Astrocyte (in vitro differentiated cells and primary cell): ENCODE results near the gene NAV2. TPM values are rescaled to one million over a fixed set of nuclear protein-coding genes. Genes with fewer than 3 reads are reported as not detected.

Experiments
- DNase-seq: peaks from one replicate; pipeline ENCODE4 v3.0.0-alpha.2; 2010; ENCODE audit warnings: low read depth
- FAIRE-seq: peaks from 2 replicates; lab custom pipeline; 2011; peaks lifted over from hg19 to GRCh38; lab: Jason Lieb, UNC
- H2AFZ ChIP-seq: 2 replicates; pipeline ENCODE4 v1.6.0; 2012; ENCODE audit warnings: low read depth, low read length, inconsistent platforms
- H3K27ac ChIP-seq: 2 replicates; pipeline ENCODE4 v1.5.1; 2011; ENCODE audit warnings: low read depth, low read length, inconsistent platforms
- H3K27me3 ChIP-seq: 2 replicates; pipeline ENCODE4 v1.6.0; 2011; ENCODE audit warnings: low read length, inconsistent platforms; ENCODE audit not compliant: insufficient read depth
- H3K36me3 ChIP-seq: 2 replicates; pipeline ENCODE4 v1.5.1; 2011; ENCODE audit warnings: low read length, inconsistent platforms; ENCODE audit not compliant: insufficient read depth
- H3K4me1 ChIP-seq: 2 replicates; pipeline ENCODE4 v1.5.1; 2011; ENCODE audit warnings: low read length, inconsistent platforms; ENCODE audit not compliant: insufficient read depth
- H3K4me2 ChIP-seq: 2 replicates; pipeline ENCODE4 v1.6.0; 2012; ENCODE audit warnings: low read length, inconsistent platforms
- H3K4me3 ChIP-seq: 2 replicates; pipeline ENCODE4 v1.5.1; 2011; ENCODE audit warnings: low read depth, mild to moderate bottlenecking, low read length, inconsistent platforms; ENCODE audit not compliant: insufficient read depth
- H3K79me2 ChIP-seq: 2 replicates; pipeline ENCODE4 v1.6.0; 2012; ENCODE audit warnings: mild to moderate bottlenecking, low read length, inconsistent platforms; ENCODE audit not compliant: insufficient read depth
- H3K9ac ChIP-seq: 2 replicates; pipeline ENCODE4 v1.6.0; 2012; ENCODE audit warnings: mild to moderate bottlenecking, low read length, inconsistent platforms
- H3K9me3 ChIP-seq: 2 replicates; pipeline ENCODE4 v1.5.1; 2012; ENCODE audit warnings: low read depth, mild to moderate bottlenecking, low read length, inconsistent platforms; ENCODE audit not compliant: insufficient read depth
- H4K20me1 ChIP-seq: 2 replicates; pipeline ENCODE4 v1.6.0; 2012; ENCODE audit warnings: low read length, inconsistent platforms; ENCODE audit not compliant: insufficient read depth
- H3K27ac Mint-ChIP-seq: one replicate; pipeline ENCODE4 v1.8.0; 2021; ENCODE audit warnings: mild to moderate bottlenecking, mixed read lengths; ENCODE audit not compliant: unreplicated experiment
- H3K27me3 Mint-ChIP-seq: one replicate; pipeline ENCODE4 v1.8.0; 2021; ENCODE audit warnings: low read depth, mixed read lengths; ENCODE audit not compliant: unreplicated experiment
- H3K36me3 Mint-ChIP-seq: one replicate; pipeline ENCODE4 v1.8.0; 2021; ENCODE audit warnings: low read depth, mixed read lengths; ENCODE audit not compliant: unreplicated experiment
- H3K4me1 Mint-ChIP-seq: one replicate; pipeline ENCODE4 v1.8.0; 2021; ENCODE audit warnings: low read depth, mixed read lengths; ENCODE audit not compliant: unreplicated experiment
- H3K4me3 Mint-ChIP-seq: one replicate; pipeline ENCODE4 v1.8.0; 2021; ENCODE audit warnings: mild to moderate bottlenecking, moderate library complexity, mixed read lengths; ENCODE audit not compliant: unreplicated experiment
- H3K9me3 Mint-ChIP-seq: one replicate; pipeline ENCODE4 v1.8.0; 2021; ENCODE audit warnings: mild to moderate bottlenecking, mixed read lengths; ENCODE audit not compliant: unreplicated experiment
- CTCF ChIP-seq: IDR thresholded peaks from 2 replicates; pipeline ENCODE4 v1.5.1; 2011; ENCODE audit warnings: low read depth, mild to moderate bottlenecking, inconsistent platforms, low read length, moderate library complexity; ENCODE audit not compliant: insufficient read depth
- EZH2 ChIP-seq: IDR thresholded peaks from 2 replicates; pipeline ENCODE4 v1.6.1; 2012; ENCODE audit warnings: mild to moderate bottlenecking, low read length, inconsistent platforms; ENCODE audit not compliant: insufficient read depth
- total RNA-seq: library from RNA; stranded (reverse); gene quantifications from 2 replicates; pipeline ENCODE4 v1.2.1, GENCODE V29; 2021

The NAV2 gene
- total RNA-seq, 1 donor from 2014 or later: 20.6 TPM

DNA sequence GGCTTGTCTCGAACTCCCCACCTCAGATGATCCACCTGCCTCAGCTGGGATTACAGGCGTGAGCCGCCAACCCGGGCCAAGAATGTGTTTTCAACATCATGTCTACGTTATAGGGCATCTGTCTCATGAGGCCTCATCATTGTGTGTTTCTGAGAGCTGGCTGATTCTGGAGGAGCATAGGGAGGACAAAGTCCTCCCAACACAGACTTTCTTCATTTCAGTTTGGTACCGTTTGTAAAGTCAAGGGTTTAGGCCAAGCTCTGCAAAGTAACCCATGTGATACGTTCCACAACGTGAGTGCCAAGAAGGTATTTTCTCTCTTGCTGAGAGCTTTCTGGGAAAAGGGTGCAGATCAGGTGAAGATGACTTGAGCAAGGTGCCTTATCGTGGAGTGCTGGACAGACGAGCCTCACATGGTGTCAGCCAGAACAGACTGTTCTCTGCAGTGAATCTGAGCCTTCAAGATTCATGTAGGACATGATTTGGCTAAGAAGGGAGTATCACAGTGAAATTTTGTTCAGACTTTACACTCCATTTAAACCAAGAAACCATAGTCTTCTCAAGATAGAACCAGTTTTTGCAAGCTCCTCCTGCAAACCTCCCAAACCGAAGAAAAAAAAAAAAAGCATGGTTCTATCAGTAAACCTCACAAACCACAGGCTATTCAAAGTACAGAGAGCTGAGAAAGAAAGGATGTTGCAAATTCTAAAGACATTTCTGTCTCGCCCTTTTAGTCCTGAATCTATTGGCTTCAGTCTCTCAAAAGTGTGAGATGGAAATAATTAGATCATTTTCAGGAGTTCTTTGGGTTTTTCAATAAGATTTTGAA lies 376.0 kb downstream of the NAV2 start:
- no peak for TF ChIP-seq CTCF
- Mint-ChIP-seq H3K27ac (peak overlapping the region; percentile 91), H3K9me3 (peaks cover 2% of the 10 kb centered on the region), H3K4me3 (no peak overlapping the region), H3K27me3 (no peaks in the 10 kb centered on the region), H3K36me3 (peaks cover 28% of the 10 kb centered on the region), H3K4me1 (peaks cover 55% of the 10 kb centered on the region)
- H3K4me3 ChIP-seq: no peak overlapping the region
- no peaks in the 10 kb centered on the region for H3K9me3 ChIP-seq
- peaks cover 13% of the 10 kb centered on the region for H3K4me1 ChIP-seq
- no peaks in the 10 kb centered on the region for H3K79me2 ChIP-seq
- no peak overlapping the region for H3K9ac ChIP-seq
- H4K20me1 ChIP-seq: no peaks in the 10 kb centered on the region
- FAIRE-seq (no peak), DNase-seq (peak; percentile 80)
- H3K36me3 ChIP-seq: no peaks in the 10 kb centered on the region
- no peak overlapping the region for H3K27ac ChIP-seq
- H3K4me2 ChIP-seq: no peak overlapping the region
- H3K27me3 ChIP-seq: no peaks in the 10 kb centered on the region
- H2AFZ ChIP-seq: no peak overlapping the region

GRCh38 chr11:20089367-20089766 lies 376.7 kb downstream of the NAV2 start:
- no peak overlapping the region for H3K4me2 ChIP-seq
- DNase-seq: peak; percentile 25

More at GRCh38 chr11:20089367-20089766, 376.7 kb downstream of the NAV2 start:
- FAIRE-seq: no peak
- no peaks in the 10 kb centered on the region for H3K27me3 ChIP-seq
- Mint-ChIP-seq H3K36me3 (peaks cover 30% of the 10 kb centered on the region), H3K27me3 (no peaks in the 10 kb centered on the region), H3K4me3 (no peak overlapping the region), H3K27ac (peak overlapping the region; percentile 91), H3K4me1 (peaks cover 59% of the 10 kb centered on the region), H3K9me3 (peaks cover 2% of the 10 kb centered on the region)
- no peaks in the 10 kb centered on the region for H4K20me1 ChIP-seq
- no peak overlapping the region for H3K27ac ChIP-seq
- no peak overlapping the region for H2AFZ ChIP-seq
- H3K4me1 ChIP-seq: peaks cover 14% of the 10 kb centered on the region
- no peak overlapping the region for H3K9ac ChIP-seq
- no peaks in the 10 kb centered on the region for H3K9me3 ChIP-seq
- H3K4me3 ChIP-seq: no peak overlapping the region
- no peaks in the 10 kb centered on the region for H3K36me3 ChIP-seq
- TF ChIP-seq EZH2 (no peak), CTCF (no peak)
- no peaks in the 10 kb centered on the region for H3K79me2 ChIP-seq
